HepG2 (cell line): ENCODE results near the gene VKORC1. TPM values are rescaled to one million over a fixed set of nuclear protein-coding genes. Genes with fewer than 3 reads are reported as not detected.
A peak's percentile ranks its signal among the peaks of the same experiment; 100 is the strongest.

Experiments used
- ADNP ChIP-seq: sonication (generic); formaldehyde crosslinking; IDR thresholded peaks from 2 replicates; pipeline ENCODE4 v1.4.0; 2020; ENCODE audit warnings: missing genetic modification reagents
- ETV6 ChIP-seq: sonication (generic); formaldehyde crosslinking; conservative IDR thresholded peaks from 2 replicates; pipeline ENCODE4 v1.4.0; 2020; ENCODE audit warnings: missing genetic modification reagents
- KDM3A ChIP-seq: IDR thresholded peaks from 2 replicates; pipeline ENCODE4 v1.6.1; 2018; ENCODE audit warnings: low read depth, missing compliant biosample characterization
- KLF12 ChIP-seq: sonication (generic); formaldehyde crosslinking; IDR thresholded peaks from 2 replicates; pipeline ENCODE4 v1.4.0; 2020; ENCODE audit warnings: missing genetic modification reagents, borderline replicate concordance
- KLF6 ChIP-seq: IDR thresholded peaks from 2 replicates; pipeline ENCODE4 v1.8.0; 2016; ENCODE audit warnings: missing biosample characterization, missing genetic modification reagents
- RNF2 ChIP-seq: fragments of 450-650 bp; conservative IDR thresholded peaks from 2 replicates; pipeline ENCODE4 v1.6.1; 2016; ENCODE audit warnings: low read depth
- SATB2 ChIP-seq: sonication (generic); formaldehyde crosslinking; IDR thresholded peaks from 2 replicates; pipeline ENCODE4 v1.5.0; 2020; ENCODE audit warnings: missing genetic modification reagents
- TCF12 ChIP-seq, 2 experiments: fragments of 450-650 bp in 1 of 2; sonication (generic) in 1 of 2; formaldehyde crosslinking in 1 of 2; IDR thresholded peaks; 2 replicates each; pipeline versions ENCODE4 v1.6.1 to v1.8.0; 2017 to 2022; ENCODE audit warnings: antibody characterized with exemption in 1 of 2, mild to moderate bottlenecking in 1 of 2, missing genetic modification reagents in 1 of 2, moderate library complexity in 1 of 2
- ZEB1 ChIP-seq: IDR thresholded peaks from 2 replicates; pipeline ENCODE4 v1.6.1; 2012; ENCODE audit warnings: mild to moderate bottlenecking, low read depth, inconsistent platforms; ENCODE audit not compliant: insufficient replicate concordance
- ZNF232 ChIP-seq: sonication (generic); formaldehyde crosslinking; IDR thresholded peaks from 2 replicates; pipeline ENCODE4 v1.4.0; 2020; ENCODE audit warnings: missing genetic modification reagents, borderline replicate concordance
- ZNF543 ChIP-seq: sonication (generic); formaldehyde crosslinking; IDR thresholded peaks from 2 replicates; pipeline ENCODE4 v1.4.0; 2020; ENCODE audit warnings: mild to moderate bottlenecking, missing genetic modification reagents
- ZNF616 ChIP-seq: sonication (generic); formaldehyde crosslinking; IDR thresholded peaks from 2 replicates; pipeline ENCODE4 v1.5.0; 2020; ENCODE audit warnings: low read depth, mild to moderate bottlenecking, missing genetic modification reagents
- ZNF782 ChIP-seq: sonication (generic); formaldehyde crosslinking; IDR thresholded peaks from 2 replicates; pipeline ENCODE4 v1.4.0; 2020; ENCODE audit warnings: missing genetic modification reagents, mild to moderate bottlenecking, borderline replicate concordance
- ZNF816 ChIP-seq: sonication (generic); formaldehyde crosslinking; IDR thresholded peaks from 2 replicates; pipeline ENCODE4 v1.8.0; 2022; ENCODE audit warnings: missing genetic modification reagents, mild to moderate bottlenecking, borderline replicate concordance
- polyA plus RNA-seq, 8 experiments: library from polyadenylated mRNA; depleted of rRNA in 3 of 8; stranded (reverse) in 7 of 8; unstranded in 1 of 8; fragments of >200 nt; fragmentation: Illumina TruSeq in 4 of 8; extraction: Trizol in 4 of 8; gene quantifications; 2 replicates each; pipeline versions ENCODE4 v1.2.1 to v1.2.3, GENCODE V29; 2011 to 2016; ENCODE audit warnings: low read depth in 4 of 8, missing spikeins in 1 of 8, mixed read lengths in 1 of 8; ENCODE audit not compliant: insufficient read depth in 1 of 8
- total RNA-seq, 5 experiments: library from RNA; depleted of rRNA; stranded (reverse); fragments of >200 nt; fragmentation: Illumina TruSeq; extraction: Trizol; gene quantifications; 2 replicates each; pipeline ENCODE4 v1.2.3, GENCODE V29; 2016; ENCODE audit warnings: low read depth in 1 of 5
- TF ChIP-seq, protein P1 (sequence below), 2 experiments: IDR thresholded peaks; 2 replicates each; pipeline ENCODE4 v1.6.1; 2011 to 2012; ENCODE audit warnings: low read length in 2 of 2, borderline replicate concordance in 1 of 2, low read depth in 1 of 2, mild to moderate bottlenecking in 1 of 2, moderate library complexity in 1 of 2
- TF ChIP-seq, protein P2 (sequence below): sonication (generic); formaldehyde crosslinking; IDR thresholded peaks from 2 replicates; pipeline ENCODE4 v1.8.0; 2022; ENCODE audit warnings: low read depth, missing genetic modification reagents
- TF ChIP-seq, protein P3 (sequence below): sonication (generic); formaldehyde crosslinking; IDR thresholded peaks from 2 replicates; pipeline ENCODE4 v1.5.1; 2020; ENCODE audit warnings: missing genetic modification reagents, mild to moderate bottlenecking, borderline replicate concordance
- TF ChIP-seq, protein P4 (sequence below): sonication (generic); formaldehyde crosslinking; IDR thresholded peaks from 2 replicates; pipeline ENCODE4 v1.5.0; 2020; ENCODE audit warnings: mild to moderate bottlenecking, low read depth, missing genetic modification reagents, borderline replicate concordance
- TF ChIP-seq, protein P5 (sequence below): IDR thresholded peaks from 2 replicates; pipeline ENCODE4 v1.6.1; 2018; ENCODE audit warnings: missing genetic modification reagents, mild to moderate bottlenecking, missing compliant biosample characterization

VKORC1 gene
- total and polyA plus RNA-seq, 2 of the 13 experiments (the other 11 are each of a cell fraction or from before 2014, with no cell fraction given), result 141 to 615 TPM

DNA sequence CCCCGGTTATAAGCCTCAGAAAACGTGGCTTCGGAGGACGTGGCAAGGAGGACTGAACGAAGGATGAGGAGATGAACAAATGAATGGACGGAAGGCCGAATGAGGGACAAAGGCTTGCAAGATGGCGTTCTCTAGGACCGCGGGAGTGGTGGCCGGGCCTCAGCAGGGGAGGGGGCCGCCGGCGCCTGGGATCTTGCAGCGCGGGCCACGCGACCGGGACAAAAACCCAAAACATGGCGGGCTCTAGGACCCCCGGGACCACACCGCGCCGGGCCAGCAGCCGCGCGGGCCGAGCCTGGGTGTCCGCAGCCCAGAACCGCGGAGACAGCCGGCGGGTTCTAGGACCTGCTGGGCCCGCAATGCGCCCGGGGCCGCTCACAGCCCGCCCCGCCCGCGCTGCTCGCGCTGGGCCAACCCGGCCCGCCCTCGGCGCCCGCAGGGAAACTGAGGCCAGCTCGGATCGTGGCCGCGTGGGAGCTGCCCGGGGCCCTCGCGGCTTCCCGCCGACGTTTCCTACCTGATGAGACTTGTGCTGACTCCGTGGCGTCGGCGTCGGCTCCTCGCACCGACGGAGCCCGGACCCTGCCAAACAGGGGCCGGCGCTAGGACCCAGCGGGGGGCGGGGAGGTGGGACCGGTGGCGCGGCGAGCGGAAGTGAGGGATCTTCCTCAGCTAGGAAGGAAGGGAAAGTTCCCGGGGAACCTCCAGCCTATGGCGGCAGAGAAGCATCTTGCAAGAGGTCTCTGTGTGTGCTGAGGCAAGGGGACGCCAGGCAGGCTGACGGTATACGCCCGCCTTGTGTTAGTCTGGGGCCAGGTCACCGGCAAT lies 21.2 kb downstream of the VKORC1 start (continued):
- TF ChIP-seq, protein P1, sequence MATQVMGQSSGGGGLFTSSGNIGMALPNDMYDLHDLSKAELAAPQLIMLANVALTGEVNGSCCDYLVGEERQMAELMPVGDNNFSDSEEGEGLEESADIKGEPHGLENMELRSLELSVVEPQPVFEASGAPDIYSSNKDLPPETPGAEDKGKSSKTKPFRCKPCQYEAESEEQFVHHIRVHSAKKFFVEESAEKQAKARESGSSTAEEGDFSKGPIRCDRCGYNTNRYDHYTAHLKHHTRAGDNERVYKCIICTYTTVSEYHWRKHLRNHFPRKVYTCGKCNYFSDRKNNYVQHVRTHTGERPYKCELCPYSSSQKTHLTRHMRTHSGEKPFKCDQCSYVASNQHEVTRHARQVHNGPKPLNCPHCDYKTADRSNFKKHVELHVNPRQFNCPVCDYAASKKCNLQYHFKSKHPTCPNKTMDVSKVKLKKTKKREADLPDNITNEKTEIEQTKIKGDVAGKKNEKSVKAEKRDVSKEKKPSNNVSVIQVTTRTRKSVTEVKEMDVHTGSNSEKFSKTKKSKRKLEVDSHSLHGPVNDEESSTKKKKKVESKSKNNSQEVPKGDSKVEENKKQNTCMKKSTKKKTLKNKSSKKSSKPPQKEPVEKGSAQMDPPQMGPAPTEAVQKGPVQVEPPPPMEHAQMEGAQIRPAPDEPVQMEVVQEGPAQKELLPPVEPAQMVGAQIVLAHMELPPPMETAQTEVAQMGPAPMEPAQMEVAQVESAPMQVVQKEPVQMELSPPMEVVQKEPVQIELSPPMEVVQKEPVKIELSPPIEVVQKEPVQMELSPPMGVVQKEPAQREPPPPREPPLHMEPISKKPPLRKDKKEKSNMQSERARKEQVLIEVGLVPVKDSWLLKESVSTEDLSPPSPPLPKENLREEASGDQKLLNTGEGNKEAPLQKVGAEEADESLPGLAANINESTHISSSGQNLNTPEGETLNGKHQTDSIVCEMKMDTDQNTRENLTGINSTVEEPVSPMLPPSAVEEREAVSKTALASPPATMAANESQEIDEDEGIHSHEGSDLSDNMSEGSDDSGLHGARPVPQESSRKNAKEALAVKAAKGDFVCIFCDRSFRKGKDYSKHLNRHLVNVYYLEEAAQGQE (IDR thresholded peaks at IDR 0.05; ENCODE audit: borderline replicate concordance in 1 of 2, low read depth in 1 of 2, low read length in 2 of 2), result peak in 1 of 2 experiments; percentile 51; a peak in 1 of 4 replicates
- TF ChIP-seq SATB2 (CRISPR knock-in tag) (peak; percentile 61), ZNF782 (CRISPR knock-in tag) (no peak), KLF12 (CRISPR knock-in tag) (peak; percentile 80), KLF6 (CRISPR knock-in tag) (no peak; the same call in 1 of the 2 replicates), KDM3A (CRISPR knock-in tag) (peak; percentile 78; the same call in 1 of the 2 replicates), ADNP (CRISPR knock-in tag) (peak; percentile 12; the same call in 1 of the 2 replicates), ZNF543 (CRISPR knock-in tag) (no peak), TCF12 (IDR thresholded peaks at IDR 0.05) (no peak), TCF12 (CRISPR knock-in tag; IDR thresholded peaks at IDR 0.05) (no peak; the same call in none of the 2 replicates), ZNF616 (CRISPR knock-in tag) (peak; percentile 60; the same call in 1 of the 2 replicates), ZNF232 (CRISPR knock-in tag) (peak; percentile 82; the same call in 1 of the 2 replicates), ZNF816 (CRISPR knock-in tag) (no peak), RNF2 (0 out of 2 replicates have a peak, but pooled peaks have one; percentile 69), ETV6 (CRISPR knock-in tag) (no peak; the same call in none of the 2 replicates), ZEB1 (no peak)
- TF ChIP-seq, protein P2, sequence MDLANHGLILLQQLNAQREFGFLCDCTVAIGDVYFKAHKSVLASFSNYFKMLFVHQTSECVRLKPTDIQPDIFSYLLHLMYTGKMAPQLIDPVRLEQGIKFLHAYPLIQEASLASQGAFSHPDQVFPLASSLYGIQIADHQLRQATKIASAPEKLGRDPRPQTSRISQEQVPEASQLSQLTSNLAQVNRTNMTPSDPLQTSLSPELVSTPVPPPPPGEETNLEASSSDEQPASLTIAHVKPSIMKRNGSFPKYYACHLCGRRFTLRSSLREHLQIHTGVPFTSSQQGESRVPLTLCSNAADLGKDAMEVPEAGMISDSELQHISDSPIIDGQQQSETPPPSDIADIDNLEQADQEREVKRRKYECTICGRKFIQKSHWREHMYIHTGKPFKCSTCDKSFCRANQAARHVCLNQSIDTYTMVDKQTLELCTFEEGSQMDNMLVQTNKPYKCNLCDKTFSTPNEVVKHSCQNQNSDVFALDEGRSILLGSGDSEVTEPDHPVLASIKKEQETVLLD, result no peak; the same call in 1 of the 2 replicates
- TF ChIP-seq, protein P3, sequence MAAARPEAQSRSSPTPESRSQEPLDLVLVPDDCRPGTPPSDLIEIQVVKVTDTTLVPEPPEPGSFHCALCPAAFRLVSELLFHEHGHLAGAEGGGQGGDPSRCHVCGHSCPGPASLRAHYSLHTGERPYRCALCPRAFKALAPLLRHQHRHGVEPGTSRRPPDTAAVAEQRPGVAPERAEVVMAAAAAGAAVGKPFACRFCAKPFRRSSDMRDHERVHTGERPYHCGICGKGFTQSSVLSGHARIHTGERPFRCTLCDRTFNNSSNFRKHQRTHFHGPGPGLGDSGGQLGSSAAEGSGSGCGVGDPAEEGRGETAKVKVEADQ, result no peak
- TF ChIP-seq, protein P4, sequence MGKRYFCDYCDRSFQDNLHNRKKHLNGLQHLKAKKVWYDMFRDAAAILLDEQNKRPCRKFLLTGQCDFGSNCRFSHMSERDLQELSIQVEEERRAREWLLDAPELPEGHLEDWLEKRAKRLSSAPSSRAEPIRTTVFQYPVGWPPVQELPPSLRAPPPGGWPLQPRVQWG (CRISPR knock-in tag), result no peak
- TF ChIP-seq, protein P5, sequence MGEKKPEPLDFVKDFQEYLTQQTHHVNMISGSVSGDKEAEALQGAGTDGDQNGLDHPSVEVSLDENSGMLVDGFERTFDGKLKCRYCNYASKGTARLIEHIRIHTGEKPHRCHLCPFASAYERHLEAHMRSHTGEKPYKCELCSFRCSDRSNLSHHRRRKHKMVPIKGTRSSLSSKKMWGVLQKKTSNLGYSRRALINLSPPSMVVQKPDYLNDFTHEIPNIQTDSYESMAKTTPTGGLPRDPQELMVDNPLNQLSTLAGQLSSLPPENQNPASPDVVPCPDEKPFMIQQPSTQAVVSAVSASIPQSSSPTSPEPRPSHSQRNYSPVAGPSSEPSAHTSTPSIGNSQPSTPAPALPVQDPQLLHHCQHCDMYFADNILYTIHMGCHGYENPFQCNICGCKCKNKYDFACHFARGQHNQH (CRISPR knock-in tag), result peak; percentile 73
